IPS-20b (cell line): ENCODE results near the gene NCOA1.
"Not testable (repeated sequence)": the region's sequence is repeated elsewhere in the genome, so short reads cannot be mapped to it uniquely, and the experiment has no call there.

Source experiments
- H3K27ac ChIP-seq: one replicate; pipeline ENCODE4 v1.5.1; 2013; ENCODE audit warnings: low read length
- H3K27me3 ChIP-seq: 2 replicates; pipeline ENCODE4 v1.6.1; 2013; ENCODE audit warnings: mild to moderate bottlenecking, low read length, inconsistent platforms; ENCODE audit not compliant: insufficient read depth
- H3K36me3 ChIP-seq: 2 replicates; pipeline ENCODE4 v1.6.1; 2013; ENCODE audit warnings: low read depth, mild to moderate bottlenecking, inconsistent platforms, low read length, moderate library complexity; ENCODE audit not compliant: insufficient read depth
- H3K4me1 ChIP-seq: 2 replicates; pipeline ENCODE4 v1.6.1; 2013; ENCODE audit warnings: mild to moderate bottlenecking, control low read depth, inconsistent platforms, low read length, moderate library complexity; ENCODE audit not compliant: insufficient read depth
- H3K4me3 ChIP-seq: 2 replicates; pipeline ENCODE4 v1.5.1; 2013; ENCODE audit warnings: mild to moderate bottlenecking, low read length, inconsistent platforms
- H3K9ac ChIP-seq: 2 replicates; pipeline ENCODE4 v1.6.1; 2013; ENCODE audit warnings: low read depth, mild to moderate bottlenecking, inconsistent platforms, low read length, moderate library complexity
- H3K9me3 ChIP-seq: 2 replicates; pipeline ENCODE4 v1.6.1; 2013; ENCODE audit warnings: mild to moderate bottlenecking, low read depth, low read length, inconsistent platforms; ENCODE audit not compliant: insufficient read depth

The NCOA1 gene

DNA sequence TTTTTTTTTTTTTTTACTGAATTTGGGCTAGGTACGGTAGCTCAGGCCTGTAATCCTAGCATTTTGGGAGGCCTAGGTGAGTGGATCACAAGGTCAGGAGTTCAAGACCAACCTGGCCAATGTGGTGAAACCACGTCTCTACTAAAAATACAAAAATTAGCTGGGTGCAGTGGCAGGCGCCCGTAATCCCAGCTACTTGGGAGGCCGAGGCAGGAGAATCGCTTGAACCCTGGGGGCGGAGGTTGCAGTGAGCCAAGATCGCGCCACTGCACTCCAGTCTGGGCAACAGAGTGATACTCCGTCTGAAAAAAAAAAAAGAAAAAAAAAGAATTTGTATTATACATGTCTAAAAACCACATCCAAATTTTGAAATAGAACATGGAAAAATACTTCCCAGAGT lies 78.5 kb downstream of the NCOA1 start:
- H3K4me3 ChIP-seq, H3K4me1 ChIP-seq, H3K27ac ChIP-seq, H3K9ac ChIP-seq, H3K27me3 ChIP-seq, H3K36me3 ChIP-seq: not testable (repeated sequence)
- peaks cover 13% of the 10 kb centered on the region for H3K9me3 ChIP-seq

DNA sequence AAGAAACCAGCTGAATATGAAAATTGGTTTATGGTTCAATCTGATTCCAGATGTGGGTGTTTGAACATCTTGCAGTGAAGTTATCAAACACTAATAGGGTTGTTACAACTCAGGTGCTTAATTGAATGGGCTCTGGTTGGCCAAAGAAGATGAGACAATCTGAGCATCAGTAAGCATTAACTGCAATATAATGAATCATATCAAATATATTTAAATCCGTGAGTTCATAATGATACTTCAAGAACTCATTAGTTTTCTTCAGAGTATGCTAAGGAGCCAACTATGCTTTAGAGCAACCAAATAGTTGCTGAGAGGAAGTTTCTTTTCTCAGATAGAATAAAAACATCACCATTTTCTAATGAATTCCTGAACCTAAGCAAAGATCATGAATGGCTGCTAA lies 79.2 kb downstream of the NCOA1 start:
- Histone ChIP-seq H3K9me3 (peaks cover 13% of the 10 kb centered on the region), H3K4me3 (no peak overlapping the region), H3K36me3 (peaks cover 9% of the 10 kb centered on the region; the same call in 1 of the 2 replicates), H3K4me1 (no peaks in the 10 kb centered on the region), H3K27ac (no peak overlapping the region), H3K9ac (no peak overlapping the region), H3K27me3 (no peaks in the 10 kb centered on the region)

DNA sequence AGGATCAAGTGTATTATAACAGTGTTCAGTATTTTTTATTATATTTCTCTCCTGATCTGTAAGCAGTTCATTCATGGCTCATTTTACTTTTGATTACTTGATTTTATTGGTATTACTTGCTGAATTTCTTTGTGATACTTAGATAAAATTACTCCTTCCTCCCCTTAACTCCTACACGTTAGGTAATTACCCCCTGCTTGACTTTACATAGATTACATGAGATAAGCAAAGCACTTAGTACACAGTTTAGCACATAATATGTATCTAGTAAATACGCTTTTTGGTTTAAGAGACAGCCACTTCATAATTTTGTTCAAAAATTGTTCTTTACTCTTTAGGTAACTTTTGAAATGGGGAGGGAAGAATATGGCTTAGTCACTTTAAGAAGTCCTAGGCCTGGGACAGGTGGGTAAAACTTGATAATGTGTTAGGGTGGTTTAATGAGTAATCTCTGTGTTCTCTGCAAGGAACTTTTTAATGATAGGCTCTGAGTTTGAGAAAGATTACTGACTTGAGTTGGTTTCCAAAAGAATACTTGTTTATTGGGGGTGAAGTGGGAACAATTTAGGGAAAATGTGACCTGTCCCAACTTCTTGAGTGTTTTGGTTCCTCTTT lies 80.9 kb downstream of the NCOA1 start:
- no peaks in the 10 kb centered on the region; the same call in 1 of the 2 replicates for H3K9me3 ChIP-seq
- H3K36me3 ChIP-seq: no peaks in the 10 kb centered on the region
- H3K4me3 ChIP-seq: no peak overlapping the region
- no peak overlapping the region for H3K9ac ChIP-seq
- no peaks in the 10 kb centered on the region for H3K27me3 ChIP-seq
- H3K27ac ChIP-seq: no peak overlapping the region
- no peaks in the 10 kb centered on the region for H3K4me1 ChIP-seq

DNA sequence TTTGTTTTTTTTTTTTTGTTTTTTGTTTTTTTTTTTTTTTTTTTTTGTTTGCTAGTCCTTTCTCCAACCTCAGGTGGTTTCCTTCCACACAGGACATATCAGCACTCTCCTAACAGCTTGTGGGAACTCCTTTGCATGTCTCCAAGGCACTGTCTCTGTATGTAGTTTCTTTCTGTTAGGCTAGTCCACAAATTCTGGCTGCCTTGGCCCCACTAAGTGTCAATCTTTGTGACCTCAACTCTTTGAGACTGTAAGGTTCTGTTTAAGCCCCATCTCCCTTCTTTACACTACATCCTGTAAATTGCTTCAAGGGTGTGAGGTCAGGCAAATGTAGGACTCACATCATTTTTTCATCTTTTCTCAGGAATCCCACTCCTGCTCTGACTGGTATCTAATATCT lies 85.1 kb downstream of the NCOA1 start:
- Histone ChIP-seq H3K4me3 (no peak overlapping the region), H3K9ac (no peak overlapping the region), H3K27me3 (no peaks in the 10 kb centered on the region), H3K27ac (no peak overlapping the region), H3K4me1 (peaks cover 10% of the 10 kb centered on the region; the same call in 1 of the 2 replicates), H3K9me3 (no peaks in the 10 kb centered on the region), H3K36me3 (no peaks in the 10 kb centered on the region)

DNA sequence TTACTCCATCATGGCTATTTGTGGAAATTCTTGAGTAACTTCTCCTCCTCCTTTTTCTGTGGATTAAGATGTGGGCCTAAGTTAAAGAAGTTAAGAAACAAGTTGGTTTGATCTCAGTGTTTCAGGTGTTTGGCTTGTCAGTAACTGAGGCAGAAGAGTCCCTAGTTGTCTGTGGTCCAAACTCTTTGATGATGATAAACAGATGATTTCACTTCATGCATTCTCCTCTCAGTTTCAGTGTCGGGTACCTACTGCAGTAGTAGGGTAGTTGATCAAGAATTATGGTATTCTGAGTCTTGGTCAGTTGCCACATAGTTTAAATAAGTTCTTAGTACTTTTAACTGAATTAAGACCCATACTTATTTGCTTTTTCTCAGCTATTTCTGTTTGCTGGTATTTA lies 85.6 kb downstream of the NCOA1 start:
- H3K9ac ChIP-seq: no peak overlapping the region
- H3K27ac ChIP-seq: no peak overlapping the region
- no peaks in the 10 kb centered on the region for H3K36me3 ChIP-seq
- H3K27me3 ChIP-seq: no peaks in the 10 kb centered on the region
- no peak overlapping the region for H3K4me3 ChIP-seq
- peaks cover 10% of the 10 kb centered on the region; the same call in 1 of the 2 replicates for H3K4me1 ChIP-seq
- H3K9me3 ChIP-seq: no peaks in the 10 kb centered on the region

DNA sequence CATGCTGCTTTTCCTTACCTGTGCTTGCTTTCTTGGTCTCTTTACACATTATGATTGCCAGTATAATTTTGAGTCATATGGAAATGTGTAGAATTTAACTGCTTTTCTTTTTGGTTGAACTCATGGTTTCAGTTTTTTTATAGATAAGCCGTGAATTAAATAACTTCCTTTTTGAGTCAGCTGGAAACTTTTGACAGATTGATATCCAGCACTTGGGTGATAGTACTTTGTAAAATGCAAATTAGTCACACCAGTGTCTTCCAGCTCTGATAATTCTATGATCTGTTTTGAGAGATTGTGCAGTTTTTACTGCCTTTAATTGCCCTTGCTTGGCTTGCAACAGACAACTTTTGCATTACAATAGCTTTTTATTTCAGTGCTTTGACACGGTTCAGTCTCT lies 86.4 kb downstream of the NCOA1 start:
- no peak overlapping the region for H3K27ac ChIP-seq
- no peaks in the 10 kb centered on the region for H3K27me3 ChIP-seq
- no peaks in the 10 kb centered on the region for H3K36me3 ChIP-seq
- no peak overlapping the region for H3K9ac ChIP-seq
- no peaks in the 10 kb centered on the region for H3K9me3 ChIP-seq
- peaks cover 10% of the 10 kb centered on the region; the same call in 1 of the 2 replicates for H3K4me1 ChIP-seq
- no peak overlapping the region for H3K4me3 ChIP-seq

DNA sequence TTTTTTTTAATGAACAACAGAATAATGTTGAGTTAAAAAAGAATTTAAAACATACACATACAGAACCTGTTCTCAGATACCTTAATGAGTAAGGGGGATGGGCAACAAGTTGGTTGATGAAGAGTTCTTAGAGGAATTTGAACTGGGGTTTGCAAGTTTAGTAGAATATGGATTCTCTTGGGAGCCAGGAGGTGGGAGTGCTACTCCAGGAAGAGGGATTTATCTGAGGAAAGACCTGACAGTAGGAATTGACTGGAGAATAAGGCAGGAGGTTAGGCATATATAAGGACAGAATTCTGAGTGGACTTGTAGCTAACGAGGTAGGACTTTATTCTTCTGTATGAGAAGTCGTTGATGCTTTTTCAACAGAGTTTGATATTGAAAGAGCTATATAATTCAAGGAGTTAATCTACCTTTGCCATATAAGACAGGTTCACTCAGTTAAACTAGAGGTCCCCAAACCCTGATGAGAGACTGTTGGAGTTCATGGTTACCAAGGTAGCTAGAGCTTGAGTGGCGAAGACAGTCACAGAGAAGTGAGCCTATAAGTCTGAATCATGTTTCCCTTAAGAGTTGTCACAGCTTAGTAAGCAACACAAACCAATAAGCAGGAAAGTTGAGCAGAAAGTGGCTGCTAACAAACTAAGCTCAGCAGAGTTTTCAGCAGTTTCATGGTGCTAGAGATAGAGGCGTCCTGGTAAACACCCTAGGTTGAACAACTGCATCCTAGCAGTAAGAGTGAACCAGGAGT lies 88.2 kb downstream of the NCOA1 start:
- H3K27ac ChIP-seq: no peak overlapping the region
- no peak overlapping the region for H3K4me3 ChIP-seq
- H3K9ac ChIP-seq: no peak overlapping the region
- no peaks in the 10 kb centered on the region for H3K27me3 ChIP-seq
- H3K9me3 ChIP-seq: no peaks in the 10 kb centered on the region
- no peaks in the 10 kb centered on the region for H3K36me3 ChIP-seq
- peaks cover 10% of the 10 kb centered on the region; the same call in 1 of the 2 replicates for H3K4me1 ChIP-seq

DNA sequence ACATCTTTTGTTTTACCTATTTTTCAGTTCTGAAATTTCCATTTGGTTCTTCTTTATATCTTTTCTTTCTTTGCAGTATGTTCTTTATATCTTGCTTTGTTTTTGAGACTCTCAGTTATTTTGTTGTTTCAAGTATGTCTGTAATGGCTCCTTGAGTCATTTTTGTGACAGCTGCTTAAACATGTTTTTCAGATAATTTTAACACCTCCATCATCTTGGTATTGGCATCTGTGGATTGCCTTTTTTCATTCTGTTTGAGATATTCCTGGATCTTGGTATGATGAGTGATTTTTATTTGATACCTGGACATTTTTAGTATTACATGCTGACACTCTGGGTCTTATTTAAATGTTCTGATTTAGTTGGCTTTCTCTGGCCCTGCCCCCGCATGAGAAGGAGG lies 89.5 kb downstream of the NCOA1 start:
- H3K27me3 ChIP-seq: no peaks in the 10 kb centered on the region
- H3K9me3 ChIP-seq: no peaks in the 10 kb centered on the region

DNA sequence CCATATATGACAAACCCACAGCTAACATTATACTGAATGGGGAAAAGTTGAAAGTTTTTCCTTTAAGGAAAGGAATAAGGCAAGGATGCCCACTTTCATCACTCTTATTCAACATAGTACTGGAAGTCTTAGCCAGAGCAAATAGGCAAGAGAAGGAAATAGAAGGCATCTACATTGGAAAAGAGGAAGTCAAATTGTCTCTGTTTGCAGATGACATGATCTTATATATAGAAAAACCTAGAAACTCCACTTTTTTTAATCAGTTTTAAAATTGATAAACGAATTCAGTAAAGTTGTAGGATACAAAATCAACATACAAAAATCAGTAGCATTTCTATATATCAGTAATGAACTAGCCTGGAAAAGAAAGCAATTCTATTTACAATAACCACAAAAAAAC lies 90.9 kb downstream of the NCOA1 start:
- not testable (repeated sequence) for H3K9me3 ChIP-seq, H3K36me3 ChIP-seq, H3K9ac ChIP-seq, H3K27ac ChIP-seq, H3K4me3 ChIP-seq, H3K4me1 ChIP-seq, H3K27me3 ChIP-seq

More for the DNA sequence above, 89.5 kb downstream of the NCOA1 start:
- Histone ChIP-seq H3K27ac (no peak overlapping the region), H3K36me3 (no peaks in the 10 kb centered on the region), H3K4me3 (no peak overlapping the region), H3K9ac (no peak overlapping the region), H3K4me1 (peaks cover 10% of the 10 kb centered on the region; the same call in 1 of the 2 replicates)

DNA sequence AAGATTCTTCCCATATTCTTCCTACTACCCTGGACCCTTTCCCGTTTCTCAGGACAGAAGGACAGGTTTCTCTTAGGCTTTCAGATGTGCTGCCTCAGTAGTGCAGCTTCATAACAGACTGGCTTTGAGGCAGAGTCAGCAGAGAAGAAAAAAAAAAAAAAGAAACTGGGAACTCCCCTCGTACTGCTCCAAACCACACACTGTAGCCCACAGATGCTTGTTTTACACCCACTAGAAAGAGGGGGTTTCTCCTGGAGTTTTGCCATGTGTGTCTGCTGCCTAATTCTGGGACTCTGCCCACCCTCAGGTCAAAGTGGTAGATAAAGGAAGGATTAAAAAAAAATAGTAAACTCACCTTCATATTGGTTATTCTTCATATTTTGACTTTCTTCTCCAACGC lies 95.9 kb downstream of the NCOA1 start:
- H3K27ac ChIP-seq: no peak overlapping the region
- H3K9ac ChIP-seq: no peak overlapping the region

DNA sequence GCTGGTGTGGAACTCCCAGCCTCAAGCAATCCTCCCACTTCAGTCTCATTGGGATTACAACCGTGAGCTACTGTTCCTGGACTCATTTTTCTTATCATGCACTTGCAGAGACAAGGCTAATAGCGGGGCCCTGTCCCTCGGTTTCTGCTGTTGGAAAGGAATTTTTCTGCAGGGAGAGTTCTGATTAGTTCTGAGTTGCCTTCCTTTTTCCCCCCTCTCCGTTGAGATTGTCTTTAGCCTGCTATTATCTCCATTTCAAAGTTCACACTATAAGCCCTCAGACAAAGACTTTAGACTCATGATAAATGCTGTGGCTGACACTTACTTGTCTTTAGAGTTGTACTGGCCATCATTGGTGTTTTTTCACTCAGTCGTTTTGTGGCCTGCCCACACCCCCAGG lies 97.2 kb downstream of the NCOA1 start:
- Histone ChIP-seq H3K27me3 (no peaks in the 10 kb centered on the region), H3K27ac (no peak overlapping the region), H3K36me3 (no peaks in the 10 kb centered on the region), H3K9ac (no peak overlapping the region), H3K4me1 (peaks cover 12% of the 10 kb centered on the region; the same call in 1 of the 2 replicates), H3K9me3 (no peaks in the 10 kb centered on the region), H3K4me3 (no peak overlapping the region)

More for the DNA sequence above, 95.9 kb downstream of the NCOA1 start:
- Histone ChIP-seq H3K4me1 (peaks cover 1% of the 10 kb centered on the region; the same call in 1 of the 2 replicates), H3K9me3 (no peaks in the 10 kb centered on the region), H3K4me3 (no peak overlapping the region), H3K27me3 (no peaks in the 10 kb centered on the region), H3K36me3 (no peaks in the 10 kb centered on the region)

DNA sequence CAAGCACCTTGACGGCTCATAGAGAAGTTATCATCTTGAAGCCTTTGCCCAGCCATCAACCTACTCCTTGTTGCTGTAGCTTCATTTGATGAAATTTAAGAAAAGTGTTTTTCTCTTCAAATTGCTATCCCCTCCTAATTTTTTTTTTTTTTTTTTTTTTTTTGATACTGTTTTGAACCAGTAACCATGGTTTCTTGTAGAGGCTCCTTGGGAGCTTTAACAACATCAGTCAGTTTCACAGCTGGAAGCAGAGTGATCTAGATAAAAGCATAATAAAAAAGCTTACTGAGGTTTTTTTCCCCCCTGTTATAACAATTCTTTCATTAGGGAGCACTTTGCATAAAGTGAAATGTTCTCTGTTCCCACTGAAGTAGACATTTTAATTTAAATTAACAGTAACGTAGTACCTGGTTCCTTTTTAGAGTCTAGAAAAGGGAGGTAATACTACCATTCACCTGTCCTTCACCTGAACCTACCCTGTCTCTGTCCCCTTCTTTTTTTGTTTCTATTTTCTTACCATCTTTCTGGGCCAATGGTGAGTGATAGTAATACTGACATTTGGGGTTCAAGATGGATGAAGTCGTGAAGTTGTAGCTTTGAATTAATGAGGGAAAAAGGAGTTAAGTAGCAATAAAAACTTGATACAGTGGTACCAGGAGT lies 101.5 kb downstream of the NCOA1 start:
- H3K27me3 ChIP-seq: no peaks in the 10 kb centered on the region
- H3K27ac ChIP-seq: no peak overlapping the region
- no peak overlapping the region for H3K9ac ChIP-seq

More for the DNA sequence above, 101.5 kb downstream of the NCOA1 start:
- H3K36me3 ChIP-seq: no peaks in the 10 kb centered on the region
- no peak overlapping the region for H3K4me3 ChIP-seq
- H3K4me1 ChIP-seq: peaks cover 12% of the 10 kb centered on the region; the same call in 1 of the 2 replicates
- H3K9me3 ChIP-seq: no peaks in the 10 kb centered on the region
